Loucy (cell line): ENCODE results near the gene ADD1.

Experiments
- CTCF ChIP-seq: fragments of 200-600 bp; sonication (generic); conservative IDR thresholded peaks from 2 replicates; pipeline ENCODE4 v1.5.1; 2014; ENCODE audit warnings: mild to moderate bottlenecking, antibody characterized with exemption, low read length
- EZH2phosphoT487 ChIP-seq: fragments of 200-600 bp; IDR thresholded peaks from 2 replicates; pipeline ENCODE4 v1.6.1; 2018; ENCODE audit warnings: antibody characterized with exemption, mild to moderate bottlenecking, moderate library complexity, borderline replicate concordance

- TF ChIP-seq EZH2phosphoT487, result no peak
- TF ChIP-seq CTCF, result no peak
These were observed 9.4 kb upstream of the ADD1 start for GRCh38 chr4:2834001-2834921.
